SK-N-SH treated with all-trans-retinoic acid at 6 μM for 48 hours (cell line): ENCODE results near the gene UPK1B.

ENCODE experiments used
- ESRRG ChIP-seq: fragments of 250-450 bp; sonication (Bioruptor Pico); IDR thresholded peaks from 2 replicates; pipeline ENCODE4 v1.6.1; 2021; ENCODE audit warnings: mild to moderate bottlenecking
- TCF4 ChIP-seq: fragments of 250-450 bp; sonication (Bioruptor Pico); IDR thresholded peaks from 2 replicates; pipeline ENCODE4 v1.8.0; 2021; ENCODE audit warnings: mild to moderate bottlenecking, moderate library complexity, borderline replicate concordance

DNA sequence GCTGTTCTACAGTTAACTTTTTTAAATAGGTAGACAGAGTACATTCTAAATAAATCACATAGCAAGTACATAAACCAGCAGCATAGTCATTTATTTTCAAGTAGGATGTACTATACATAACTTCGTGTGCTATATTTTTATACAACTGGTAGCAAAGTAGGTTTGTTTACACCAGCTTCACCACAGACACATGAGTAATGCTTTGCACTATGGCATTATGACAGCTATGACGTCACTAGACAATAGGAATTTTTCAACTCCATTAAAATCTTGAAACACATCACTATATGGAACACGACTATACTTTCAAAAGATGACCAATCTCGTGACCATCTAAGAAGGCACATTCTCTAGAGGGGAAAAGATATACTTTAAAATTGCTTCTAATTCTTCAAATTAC is 23.9 kb upstream of the UPK1B start:
- TF ChIP-seq ESRRG (no peak), TCF4 (CRISPR knock-in tag) (no peak)
